Parathyroid adenoma (tissue), 2 donors: ENCODE results near the gene RER1.

Experiments
- H2AFZ ChIP-seq: fragments of 300-600 bp; sonication (generic); one replicate; pipeline ENCODE4 v1.7.0; 2017; ENCODE audit warnings: antibody characterized with exemption, mild to moderate bottlenecking
- H3K27ac ChIP-seq: fragments of 300-600 bp; sonication (generic); one replicate; pipeline ENCODE4 v1.7.0; 2017
- H3K27me3 ChIP-seq: fragments of 300-600 bp; sonication (generic); one replicate; pipeline ENCODE4 v1.7.0; 2017; ENCODE audit warnings: low read length; ENCODE audit not compliant: control insufficient read depth, insufficient read depth
- H3K36me3 ChIP-seq: fragments of 300-600 bp; sonication (generic); one replicate; pipeline ENCODE4 v1.7.0; 2017; ENCODE audit warnings: low read length; ENCODE audit not compliant: control insufficient read depth, insufficient read depth
- H3K4me1 ChIP-seq: fragments of 300-600 bp; sonication (generic); one replicate; pipeline ENCODE4 v1.7.0; 2017; ENCODE audit warnings: control low read depth
- H3K4me2 ChIP-seq: fragments of 300-600 bp; sonication (generic); one replicate; pipeline ENCODE4 v1.7.0; 2017; ENCODE audit warnings: low read length
- H3K4me3 ChIP-seq: fragments of 300-600 bp; sonication (generic); one replicate; pipeline ENCODE4 v1.7.0; 2017; ENCODE audit warnings: low read depth, low read length
- H3K79me2 ChIP-seq: fragments of 300-600 bp; sonication (generic); one replicate; pipeline ENCODE4 v1.7.0; 2017; ENCODE audit warnings: control low read depth
- H3K9ac ChIP-seq: fragments of 300-600 bp; sonication (generic); one replicate; pipeline ENCODE4 v1.7.0; 2017; ENCODE audit warnings: mild to moderate bottlenecking
- H3K9me3 ChIP-seq: fragments of 300-600 bp; sonication (generic); one replicate; pipeline ENCODE4 v1.7.0; 2017; ENCODE audit warnings: low read length; ENCODE audit not compliant: control insufficient read depth
- TF ChIP-seq, protein P1 (sequence below): fragments of 300-600 bp; sonication (generic); IDR thresholded peaks from one replicate; pipeline ENCODE4 v1.7.0; 2017; ENCODE audit warnings: antibody characterized with exemption, mild to moderate bottlenecking
- donor health status: primary hyperparathyroidism.

Gene RER1

GRCh38 chr1:2425892-2426291 is 34.3 kb downstream of the RER1 start:
- Histone ChIP-seq H3K9me3 (no peaks in the 10 kb centered on the region), H3K79me2 (no peaks in the 10 kb centered on the region), H3K36me3 (no peaks in the 10 kb centered on the region), H3K27ac (no peak overlapping the region), H3K4me2 (no peak overlapping the region), H2AFZ (no peak overlapping the region), H3K4me3 (no peak overlapping the region), H3K27me3 (no peaks in the 10 kb centered on the region), H3K9ac (no peak overlapping the region), H3K4me1 (no peaks in the 10 kb centered on the region)
- TF ChIP-seq, protein P1, sequence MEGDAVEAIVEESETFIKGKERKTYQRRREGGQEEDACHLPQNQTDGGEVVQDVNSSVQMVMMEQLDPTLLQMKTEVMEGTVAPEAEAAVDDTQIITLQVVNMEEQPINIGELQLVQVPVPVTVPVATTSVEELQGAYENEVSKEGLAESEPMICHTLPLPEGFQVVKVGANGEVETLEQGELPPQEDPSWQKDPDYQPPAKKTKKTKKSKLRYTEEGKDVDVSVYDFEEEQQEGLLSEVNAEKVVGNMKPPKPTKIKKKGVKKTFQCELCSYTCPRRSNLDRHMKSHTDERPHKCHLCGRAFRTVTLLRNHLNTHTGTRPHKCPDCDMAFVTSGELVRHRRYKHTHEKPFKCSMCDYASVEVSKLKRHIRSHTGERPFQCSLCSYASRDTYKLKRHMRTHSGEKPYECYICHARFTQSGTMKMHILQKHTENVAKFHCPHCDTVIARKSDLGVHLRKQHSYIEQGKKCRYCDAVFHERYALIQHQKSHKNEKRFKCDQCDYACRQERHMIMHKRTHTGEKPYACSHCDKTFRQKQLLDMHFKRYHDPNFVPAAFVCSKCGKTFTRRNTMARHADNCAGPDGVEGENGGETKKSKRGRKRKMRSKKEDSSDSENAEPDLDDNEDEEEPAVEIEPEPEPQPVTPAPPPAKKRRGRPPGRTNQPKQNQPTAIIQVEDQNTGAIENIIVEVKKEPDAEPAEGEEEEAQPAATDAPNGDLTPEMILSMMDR: no peak

DNA sequence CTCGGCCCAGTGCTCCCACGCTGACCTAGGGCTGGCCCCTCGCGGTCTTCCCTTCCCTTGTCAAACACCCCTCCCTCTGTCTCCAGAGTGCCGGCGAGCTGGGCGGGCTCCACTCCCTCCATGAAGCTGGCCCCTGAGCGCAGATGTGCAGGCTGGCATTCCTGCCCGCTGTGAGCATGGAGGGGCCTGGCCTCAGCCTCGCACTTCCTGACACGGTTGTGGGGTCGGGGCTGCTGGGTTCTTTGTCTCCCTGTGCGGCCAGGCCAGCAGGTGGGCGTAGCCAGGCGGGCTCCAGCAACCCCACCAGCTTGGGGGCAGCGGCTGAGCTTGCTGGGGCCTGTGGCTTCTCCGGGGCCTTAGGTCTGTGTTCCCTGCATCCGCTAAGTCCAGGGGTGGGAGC is 34.9 kb downstream of the RER1 start:
- no peak overlapping the region for H3K4me2 ChIP-seq
- H3K9ac ChIP-seq: no peak overlapping the region
- no peaks in the 10 kb centered on the region for H3K36me3 ChIP-seq
- H3K79me2 ChIP-seq: no peaks in the 10 kb centered on the region
- H3K27ac ChIP-seq: no peak overlapping the region
- no peaks in the 10 kb centered on the region for H3K4me1 ChIP-seq
- no peak overlapping the region for H2AFZ ChIP-seq
- TF ChIP-seq, protein P1: no peak
- H3K27me3 ChIP-seq: no peaks in the 10 kb centered on the region
- no peaks in the 10 kb centered on the region for H3K9me3 ChIP-seq
- H3K4me3 ChIP-seq: no peak overlapping the region

DNA sequence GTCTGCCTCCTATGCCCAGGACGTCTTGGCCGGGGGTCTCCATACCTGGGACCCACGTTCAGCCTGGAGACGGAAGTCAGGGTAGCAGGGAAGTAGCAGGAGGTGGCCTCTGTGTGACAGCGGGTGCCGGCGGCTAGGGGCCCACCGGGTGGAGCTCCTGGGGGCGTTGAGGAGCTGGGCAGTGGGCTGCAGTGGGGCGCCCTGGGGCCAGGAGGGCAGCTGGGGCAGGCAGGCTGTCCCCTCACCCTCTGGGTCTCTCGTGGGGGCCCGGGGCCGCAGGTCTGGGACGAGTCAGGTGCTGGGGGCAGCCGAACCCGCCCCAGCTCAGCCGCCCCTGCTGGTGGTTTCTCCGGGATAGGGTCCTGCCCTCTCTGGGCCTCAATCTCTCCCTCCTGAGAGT is 35.4 kb downstream of the RER1 start:
- Histone ChIP-seq H3K9me3 (no peaks in the 10 kb centered on the region), H3K79me2 (no peaks in the 10 kb centered on the region), H3K9ac (no peak overlapping the region), H3K27me3 (no peaks in the 10 kb centered on the region), H3K4me1 (no peaks in the 10 kb centered on the region), H2AFZ (no peak overlapping the region), H3K36me3 (no peaks in the 10 kb centered on the region), H3K4me3 (no peak overlapping the region), H3K4me2 (no peak overlapping the region), H3K27ac (no peak overlapping the region)
- TF ChIP-seq, protein P1: no peak

- Histone ChIP-seq H3K36me3 (no peaks in the 10 kb centered on the region), H3K4me3 (no peak overlapping the region), H3K9me3 (no peaks in the 10 kb centered on the region), H3K27me3 (no peaks in the 10 kb centered on the region), H3K9ac (no peak overlapping the region), H3K79me2 (no peaks in the 10 kb centered on the region), H3K27ac (no peak overlapping the region), H2AFZ (no peak overlapping the region), H3K4me1 (no peaks in the 10 kb centered on the region), H3K4me2 (no peak overlapping the region)
- TF ChIP-seq, protein P1: no peak
Measured at GRCh38 chr1:2427976-2428375, 36.3 kb downstream of the RER1 start.

GRCh38 chr1:2428490-2428889 is 36.8 kb downstream of the RER1 start:
- no peaks in the 10 kb centered on the region for H3K4me1 ChIP-seq
- TF ChIP-seq, protein P1: no peak
- H2AFZ ChIP-seq: no peak overlapping the region
- H3K9me3 ChIP-seq: no peaks in the 10 kb centered on the region
- H3K36me3 ChIP-seq: no peaks in the 10 kb centered on the region
- H3K4me2 ChIP-seq: no peak overlapping the region
- H3K4me3 ChIP-seq: no peak overlapping the region
- H3K27me3 ChIP-seq: no peaks in the 10 kb centered on the region
- H3K27ac ChIP-seq: no peak overlapping the region
- H3K9ac ChIP-seq: no peak overlapping the region
- no peaks in the 10 kb centered on the region for H3K79me2 ChIP-seq
